Measurements from ENCODE around the gene SLC24A4.

Gene SLC24A4

GRCh38 chr14:92314182-92314581 lies 8.8 kb upstream of the SLC24A4 start:
- DNase-seq (ENCODE audit: low read depth in 1 of 2, low spot score in 1 of 2): no peak
- Histone ChIP-seq H3K27me3 (ENCODE audit: insufficient read depth, poor library complexity, severe bottlenecking) (no peaks in the 10 kb centered on the region), H3K27ac (replicated peaks) (no peak overlapping the region), H3K4me3 (replicated peaks; ENCODE audit: insufficient read depth, low read length) (no peak overlapping the region)
- TF ChIP-seq GABPA (IDR thresholded peaks at IDR 0.05; ENCODE audit: low read depth): no peak
- no peak for TF ChIP-seq CTCF (IDR thresholded peaks at IDR 0.05; ENCODE audit: insufficient read depth, low read length)
- no peak for TF ChIP-seq REST (IDR thresholded peaks at IDR 0.05; ENCODE audit: insufficient replicate concordance, low read depth)
- no peak for TF ChIP-seq SPI1 (IDR thresholded peaks at IDR 0.05; ENCODE audit: borderline replicate concordance, low read depth)
- no peak for TF ChIP-seq POLR2AphosphoS5 (IDR thresholded peaks at IDR 0.05; ENCODE audit: low read depth)

GRCh38 chr14:92315050-92315805 lies 7.7 kb upstream of the SLC24A4 start:
- Histone ChIP-seq H3K27me3 (ENCODE audit: insufficient read depth, poor library complexity, severe bottlenecking) (no peaks in the 10 kb centered on the region), H3K4me3 (replicated peaks; ENCODE audit: insufficient read depth, low read length) (no peak overlapping the region), H3K27ac (replicated peaks) (no peak overlapping the region)
- TF ChIP-seq CTCF (IDR thresholded peaks at IDR 0.05; ENCODE audit: insufficient read depth, low read length) (no peak), POLR2AphosphoS5 (IDR thresholded peaks at IDR 0.05; ENCODE audit: low read depth) (no peak), SPI1 (IDR thresholded peaks at IDR 0.05; ENCODE audit: borderline replicate concordance, low read depth) (no peak), REST (IDR thresholded peaks at IDR 0.05; ENCODE audit: insufficient replicate concordance, low read depth) (no peak), GABPA (IDR thresholded peaks at IDR 0.05; ENCODE audit: low read depth) (no peak)
- DNase-seq (ENCODE audit: low read depth in 1 of 2, low spot score in 1 of 2): no peak

GRCh38 chr14:92316176-92316575 lies 6.8 kb upstream of the SLC24A4 start:
- Histone ChIP-seq H3K27ac (replicated peaks) (no peak overlapping the region), H3K4me3 (replicated peaks; ENCODE audit: insufficient read depth, low read length) (no peak overlapping the region), H3K27me3 (ENCODE audit: insufficient read depth, poor library complexity, severe bottlenecking) (peaks cover 3% of the 10 kb centered on the region)
- no peak for DNase-seq (ENCODE audit: low read depth in 1 of 2, low spot score in 1 of 2)
- TF ChIP-seq CTCF (IDR thresholded peaks at IDR 0.05; ENCODE audit: insufficient read depth, low read length): no peak
- TF ChIP-seq REST (IDR thresholded peaks at IDR 0.05; ENCODE audit: insufficient replicate concordance, low read depth): no peak
- TF ChIP-seq POLR2AphosphoS5 (IDR thresholded peaks at IDR 0.05; ENCODE audit: low read depth): no peak
- TF ChIP-seq GABPA (IDR thresholded peaks at IDR 0.05; ENCODE audit: low read depth): no peak
- no peak for TF ChIP-seq SPI1 (IDR thresholded peaks at IDR 0.05; ENCODE audit: borderline replicate concordance, low read depth)
